HCT116 (cell line): ENCODE data around the gene MAPK8IP3. TPM values are rescaled to one million over a fixed set of nuclear protein-coding genes. Genes with fewer than 3 reads are reported as not detected.

Experiments used
- ATAC-seq: fragments of 200-7000 bp; cut with Tn5 transposase; 2 replicates; pipeline ENCODE4 v1.9.1; 2020; ENCODE audit warnings: mild to moderate bottlenecking, moderate library complexity
- BruUV-seq: library from RNA; stranded (reverse); fragments of 400-500 nt; replicated peaks from 2 replicates; lab custom pipeline; 2021; lab: Mats Ljungman, UMichigan
- CTCF ChIA-PET: fragments of 300-600 bp; sonication (Branson Sonifier 250); formaldehyde crosslinking; loops from one replicate; lab custom pipeline; 2021; ENCODE audit warnings: antibody characterized with exemption; lab: Charles Lee
- POLR2A ChIA-PET: fragments of 300-600, 350-600 bp; sonication (Branson Sonifier 250); formaldehyde crosslinking; loops from one replicate; lab custom pipeline; 2021; ENCODE audit warnings: antibody characterized with exemption; lab: Charles Lee
- RAD21 ChIA-PET, 2 experiments: fragments of 300-600 bp; sonication (Branson Sonifier 250); formaldehyde crosslinking; loops; one replicate each; lab custom pipeline; 2023; ENCODE audit warnings: low total read pairs in 2 of 2; ENCODE audit not compliant: uncharacterized antibody in 2 of 2, unreplicated experiment in 2 of 2, low non-redundant PET in 1 of 2; lab: Charles Lee
- DNase-seq: peaks from one replicate; pipeline ENCODE4 v3.0.0-alpha.2; 2010; ENCODE audit warnings: low read depth, low spot score
- H2AFZ ChIP-seq: fragments of 200-600 bp; shearing (Covaris generic), sonication (generic); 2 replicates; pipeline ENCODE4 v1.6.1; 2017; ENCODE audit warnings: low read depth, mixed run types, mixed read lengths, antibody characterized with exemption, low read length; ENCODE audit not compliant: poor library complexity, severe bottlenecking
- H3K27ac ChIP-seq: 2 replicates; pipeline ENCODE4 v1.5.1; 2012; ENCODE audit warnings: low read depth, low read length
- H3K27me3 ChIP-seq: fragments of 200-600 bp; sonication (generic); 2 replicates; pipeline ENCODE4 v1.6.1; 2016; ENCODE audit warnings: mixed run types, low read length, mixed read lengths; ENCODE audit not compliant: insufficient read depth
- H3K36me3 ChIP-seq, 2 experiments: fragments of 200-500 bp in 1 of 2; fragments of 200-600 bp in 1 of 2; sonication (Bioruptor generic) in 1 of 2; sonication (generic) in 1 of 2; 2 replicates each; pipeline versions ENCODE4 v1.5.1 to v1.6.1; 2014 to 2016; ENCODE audit warnings: low read length in 2 of 2, inconsistent platforms in 1 of 2, mixed read lengths in 1 of 2, mixed run types in 1 of 2; ENCODE audit not compliant: insufficient read depth in 2 of 2, control insufficient read depth in 1 of 2
- H3K4me1 ChIP-seq, 2 experiments: fragments of 200-600 bp in 1 of 2; sonication (generic) in 1 of 2; 2 replicates each; pipeline versions ENCODE4 v1.5.1 to v1.6.1; 2012 to 2017; ENCODE audit warnings: low read length in 2 of 2, inconsistent platforms in 1 of 2, mild to moderate bottlenecking in 1 of 2, mixed read lengths in 1 of 2, mixed run types in 1 of 2, moderate library complexity in 1 of 2; ENCODE audit not compliant: insufficient read depth in 2 of 2, control insufficient read depth in 1 of 2
- H3K4me2 ChIP-seq: fragments of 200-600 bp; sonication (generic); 2 replicates; pipeline ENCODE4 v1.6.1; 2017; ENCODE audit warnings: mixed run types, low read length, mixed read lengths
- H3K4me3 ChIP-seq, 2 experiments: fragments of 200-600 bp in 1 of 2; sonication (generic) in 1 of 2; replicated peaks in 1 of 2; 2 replicates each; pipeline ENCODE4 v1.5.1; 2011 to 2016; ENCODE audit warnings: low read length in 2 of 2, control low read depth in 1 of 2, low read depth in 1 of 2, mild to moderate bottlenecking in 1 of 2, mixed read lengths in 1 of 2, mixed run types in 1 of 2
- H3K79me2 ChIP-seq: fragments of 200-600 bp; sonication (generic); 2 replicates; pipeline ENCODE4 v1.6.1; 2017; ENCODE audit warnings: mild to moderate bottlenecking, mixed run types, low read length, moderate library complexity, mixed read lengths; ENCODE audit not compliant: insufficient read depth
- H3K9ac ChIP-seq: fragments of 200-600 bp; sonication (generic); 2 replicates; pipeline ENCODE4 v1.6.1; 2016; ENCODE audit warnings: low read length, mixed read lengths
- H3K9me2 ChIP-seq: fragments of 200-600 bp; sonication (generic), shearing (Covaris generic); 2 replicates; pipeline ENCODE4 v1.6.1; 2017; ENCODE audit warnings: mixed run types, mild to moderate bottlenecking, moderate library complexity; ENCODE audit not compliant: insufficient read depth
- H3K9me3 ChIP-seq, 2 experiments: fragments of 200-500 bp in 1 of 2; fragments of 200-600 bp in 1 of 2; sonication (Bioruptor generic) in 1 of 2; sonication (generic) in 1 of 2; 2 replicates each; pipeline ENCODE4 v1.6.1; 2014 to 2017; ENCODE audit warnings: low read length in 2 of 2, mixed read lengths in 2 of 2, inconsistent platforms in 1 of 2, low read depth in 1 of 2, mild to moderate bottlenecking in 1 of 2, mixed run types in 1 of 2, moderate library complexity in 1 of 2; ENCODE audit not compliant: control insufficient read depth in 1 of 2, insufficient read depth in 1 of 2
- H4K20me1 ChIP-seq: fragments of 200-600 bp; sonication (generic), shearing (Covaris generic); 2 replicates; pipeline ENCODE4 v1.6.1; 2017; ENCODE audit warnings: mixed run types, mild to moderate bottlenecking, moderate library complexity; ENCODE audit not compliant: insufficient read depth
- CBX3 ChIP-seq: IDR thresholded peaks from 2 replicates; pipeline ENCODE4 v1.6.1; 2012; ENCODE audit warnings: low read depth
- ELF1 ChIP-seq: IDR thresholded peaks from 2 replicates; pipeline ENCODE4 v1.6.1; 2012; ENCODE audit warnings: low read depth, borderline replicate concordance
- EZH2phosphoT487 ChIP-seq: fragments of 200-600 bp; IDR thresholded peaks from 2 replicates; pipeline ENCODE4 v1.6.1; 2018; ENCODE audit warnings: antibody characterized with exemption, borderline replicate concordance
- POLR2AphosphoS5 ChIP-seq: IDR thresholded peaks from 2 replicates; pipeline ENCODE4 v1.6.1; 2011; ENCODE audit warnings: mild to moderate bottlenecking, low read depth, low read length, moderate library complexity
- RAD21 ChIP-seq: IDR thresholded peaks from 2 replicates; pipeline ENCODE4 v1.6.1; 2012; ENCODE audit warnings: low read depth, mild to moderate bottlenecking
- SIN3A ChIP-seq: IDR thresholded peaks from 2 replicates; pipeline ENCODE4 v1.6.1; 2012; ENCODE audit warnings: low read depth
- SP1 ChIP-seq: IDR thresholded peaks from 2 replicates; pipeline ENCODE4 v1.6.1; 2012; ENCODE audit warnings: low read depth
- YY1 ChIP-seq: IDR thresholded peaks from 2 replicates; pipeline ENCODE4 v1.6.1; 2011; ENCODE audit warnings: low read length, low read depth, moderate library complexity, mild to moderate bottlenecking; ENCODE audit not compliant: insufficient replicate concordance; ENCODE audit errors: extremely low read depth
- intact Hi-C: fragments of 100-400 bp; cut with micrococcal nuclease; formaldehyde crosslinking; loops from 2 replicates; pipeline ENCODE4 v1.10.0; 2022
- total RNA-seq: library from RNA; stranded (reverse); gene quantifications from one replicate; pipeline ENCODE4 v1.2.1, GENCODE V29; 2021; ENCODE audit not compliant: unreplicated experiment
- TF ChIP-seq, protein P1 (sequence below): IDR thresholded peaks from 2 replicates; pipeline ENCODE4 v1.6.1; 2011; ENCODE audit warnings: mild to moderate bottlenecking, low read length, moderate library complexity; ENCODE audit not compliant: insufficient replicate concordance; ENCODE audit errors: extremely low read depth
- TF ChIP-seq, protein P2 (sequence below): IDR thresholded peaks from 2 replicates; pipeline ENCODE4 v1.6.1; 2012

Gene MAPK8IP3
- total RNA-seq, 1 experiment from 2014 or later, result 75.3 TPM

DNA sequence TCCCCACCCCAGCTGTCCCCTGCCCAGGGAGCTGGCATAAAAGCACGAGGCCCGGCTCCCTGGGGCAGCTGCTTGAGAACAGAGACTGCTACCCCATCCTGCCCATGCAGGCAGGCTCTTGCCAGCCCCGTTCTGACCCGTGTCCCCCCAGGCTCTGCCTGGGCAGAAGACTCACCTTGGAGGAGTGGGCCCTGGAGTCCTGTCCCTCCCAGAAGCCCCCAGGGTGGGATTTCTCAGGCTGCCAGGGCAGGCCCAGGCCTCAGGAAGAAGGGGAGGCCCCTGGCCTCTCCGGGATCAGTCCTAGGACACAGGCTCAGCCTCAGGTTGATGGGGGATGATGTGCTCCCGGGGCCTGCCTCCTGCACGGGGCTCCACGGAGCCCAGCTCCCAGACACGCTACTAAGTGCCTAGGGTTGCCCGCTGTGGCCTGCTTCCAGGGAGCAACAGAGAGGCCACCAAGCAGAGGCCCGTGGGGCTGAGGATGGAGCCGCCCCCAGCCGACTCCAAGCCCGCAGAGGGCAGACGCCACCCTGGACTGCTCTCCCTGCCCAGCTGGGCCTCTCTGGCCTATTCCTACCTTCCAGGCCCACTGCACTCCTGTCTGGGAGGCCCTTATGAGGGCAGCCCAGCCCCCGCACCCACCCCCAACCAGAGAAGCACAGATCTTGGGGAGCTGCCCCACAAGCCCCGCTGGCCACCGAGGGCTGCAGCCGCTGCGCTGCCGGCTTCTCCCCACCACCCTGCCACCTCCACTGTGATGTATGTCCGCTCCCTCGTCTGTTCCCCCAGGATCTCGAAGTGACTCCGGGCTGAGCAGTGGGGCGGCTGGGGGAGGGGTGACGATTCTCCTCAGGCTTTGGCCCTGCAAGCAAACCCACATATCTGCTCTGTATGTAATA, 63.7 kb downstream of the MAPK8IP3 start:
- no peaks in the 10 kb centered on the region for H3K9me3 ChIP-seq
- no peaks in the 10 kb centered on the region for H3K9me2 ChIP-seq
- BruUV-seq, result no TSS peak
- RAD21 ChIA-PET, result no interaction called here
- peak overlapping the region; percentile 95 for H3K27ac ChIP-seq
- no peak for ATAC-seq
- no peaks in the 10 kb centered on the region for H3K27me3 ChIP-seq
- peak overlapping the region; percentile 88 to 97 for H3K4me3 ChIP-seq
- TF ChIP-seq RAD21 (no peak), POLR2AphosphoS5 (peak; percentile 46)
- peaks cover 5% of the 10 kb centered on the region; the same call in 1 of the 2 replicates for H4K20me1 ChIP-seq
- H3K36me3 ChIP-seq, result peaks cover 5 to 15% of the 10 kb centered on the region in 2 experiments; a peak in 3 of 4 replicates
- POLR2A ChIA-PET, result interaction anchor here (0.6 to 3.5 kb wide), 4 partner anchors 13 to 349 kb away, joined by 3 to 23 read pairs (median 3); partner anchors contain the start of genes JPT2, NUBP2, SPSB3 and UQCC4
- peaks cover 14 to 27% of the 10 kb centered on the region in 2 experiments for H3K4me1 ChIP-seq
- no peak overlapping the region for H2AFZ ChIP-seq
- H3K4me2 ChIP-seq, result peak overlapping the region; percentile 100
- H3K79me2 ChIP-seq, result peaks cover 42% of the 10 kb centered on the region
- H3K9ac ChIP-seq, result peak overlapping the region; percentile 93
- DNase-seq, result no peak
- CTCF ChIA-PET, result interaction anchor here (1.1 to 1.4 kb wide), 2 partner anchors 64 kb away, joined by 3 to 4 read pairs; partner anchors contain the start of gene MAPK8IP3
- intact Hi-C loops, result no loop called here

DNA sequence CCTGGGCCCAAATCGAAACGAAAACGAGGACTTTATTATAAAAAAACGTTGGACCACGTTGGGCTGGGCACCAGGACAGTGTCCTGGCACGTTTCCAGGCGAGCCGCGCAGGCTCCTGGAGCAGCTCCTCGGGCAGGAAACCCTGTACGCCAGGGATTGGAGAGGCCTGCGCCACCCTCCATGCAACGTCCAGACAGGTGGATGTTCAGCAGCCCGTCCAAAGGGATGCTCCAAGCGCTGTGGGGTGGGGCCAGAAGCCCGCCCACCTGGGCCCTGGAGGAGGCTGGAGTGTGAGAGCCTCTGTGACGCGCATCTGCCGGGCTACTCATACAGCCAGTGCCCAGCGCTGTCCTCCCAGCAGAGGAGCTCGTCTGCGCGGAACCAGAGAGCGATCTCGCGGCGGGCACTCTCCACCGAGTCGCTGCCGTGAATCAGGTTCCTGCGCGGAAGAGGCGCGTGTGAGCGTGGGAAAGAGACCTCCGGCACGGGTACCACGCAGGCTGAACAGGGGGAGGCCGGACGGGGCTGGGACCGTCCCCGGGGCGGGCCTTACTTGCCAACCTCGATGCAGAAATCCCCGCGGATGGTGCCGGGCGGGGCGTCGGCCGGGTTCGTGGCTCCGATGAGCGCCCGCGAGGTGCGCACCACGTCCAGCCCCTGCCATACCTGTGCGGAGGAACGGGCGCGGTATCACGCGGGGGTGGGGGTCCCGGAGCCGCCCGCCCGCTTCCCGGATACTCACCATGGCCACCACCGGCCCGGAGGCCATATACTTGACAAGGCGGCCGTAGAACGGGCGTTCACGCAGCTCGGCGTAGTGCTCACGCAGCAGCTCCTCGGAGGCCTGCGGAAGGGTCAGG, 64.6 kb downstream of the MAPK8IP3 start:
- ChIA-PET CTCF (interaction anchor here (1.4 kb wide), 1 partner anchor 65 kb away, joined by 4 read pairs; the partner anchor contains the start of gene MAPK8IP3), POLR2A (interaction anchor here (0.6 to 3.5 kb wide), 4 partner anchors 12 to 350 kb away, joined by 3 to 23 read pairs (median 3); partner anchors contain the start of genes JPT2, NUBP2, SPSB3 and UQCC4), RAD21 (no interaction called here)
- H2AFZ ChIP-seq, result no peak overlapping the region
- H4K20me1 ChIP-seq, result peaks cover 5% of the 10 kb centered on the region; the same call in 1 of the 2 replicates
- H3K4me2 ChIP-seq, result peak overlapping the region; percentile 100
- intact Hi-C loops, result no loop called here
- peaks cover 51% of the 10 kb centered on the region for H3K79me2 ChIP-seq
- DNase-seq (peak; percentile 62), ATAC-seq (peak; percentile 52)
- H3K27ac ChIP-seq, result peak overlapping the region; percentile 95
- peaks cover 14 to 29% of the 10 kb centered on the region in 2 experiments for H3K4me1 ChIP-seq
- H3K9me3 ChIP-seq, result no peaks in the 10 kb centered on the region
- no peaks in the 10 kb centered on the region for H3K27me3 ChIP-seq
- peak overlapping the region; percentile 88 to 97 for H3K4me3 ChIP-seq
- TSS peak; percentile 38 for BruUV-seq
- TF ChIP-seq EZH2phosphoT487 (no peak), CBX3 (no peak), POLR2AphosphoS5 (peak; percentile 65), ELF1 (no peak), YY1 (peak; percentile 21), SP1 (no peak), SIN3A (no peak)
- TF ChIP-seq, protein P1, sequence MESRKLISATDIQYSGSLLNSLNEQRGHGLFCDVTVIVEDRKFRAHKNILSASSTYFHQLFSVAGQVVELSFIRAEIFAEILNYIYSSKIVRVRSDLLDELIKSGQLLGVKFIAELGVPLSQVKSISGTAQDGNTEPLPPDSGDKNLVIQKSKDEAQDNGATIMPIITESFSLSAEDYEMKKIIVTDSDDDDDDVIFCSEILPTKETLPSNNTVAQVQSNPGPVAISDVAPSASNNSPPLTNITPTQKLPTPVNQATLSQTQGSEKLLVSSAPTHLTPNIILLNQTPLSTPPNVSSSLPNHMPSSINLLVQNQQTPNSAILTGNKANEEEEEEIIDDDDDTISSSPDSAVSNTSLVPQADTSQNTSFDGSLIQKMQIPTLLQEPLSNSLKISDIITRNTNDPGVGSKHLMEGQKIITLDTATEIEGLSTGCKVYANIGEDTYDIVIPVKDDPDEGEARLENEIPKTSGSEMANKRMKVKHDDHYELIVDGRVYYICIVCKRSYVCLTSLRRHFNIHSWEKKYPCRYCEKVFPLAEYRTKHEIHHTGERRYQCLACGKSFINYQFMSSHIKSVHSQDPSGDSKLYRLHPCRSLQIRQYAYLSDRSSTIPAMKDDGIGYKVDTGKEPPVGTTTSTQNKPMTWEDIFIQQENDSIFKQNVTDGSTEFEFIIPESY, result peak; percentile 8
- TF ChIP-seq, protein P2, sequence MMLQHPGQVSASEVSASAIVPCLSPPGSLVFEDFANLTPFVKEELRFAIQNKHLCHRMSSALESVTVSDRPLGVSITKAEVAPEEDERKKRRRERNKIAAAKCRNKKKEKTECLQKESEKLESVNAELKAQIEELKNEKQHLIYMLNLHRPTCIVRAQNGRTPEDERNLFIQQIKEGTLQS, result no peak
- H3K36me3 ChIP-seq, result peaks cover 0 to 8% of the 10 kb centered on the region in 2 experiments; a peak in 2 of 4 replicates
- H3K9me2 ChIP-seq, result no peaks in the 10 kb centered on the region
- peak overlapping the region; percentile 93 for H3K9ac ChIP-seq
